HG03060 (cell line): Measurements from ENCODE around the gene WNT7A.
"Not testable (repeated sequence)": the region's sequence is repeated elsewhere in the genome, so short reads cannot be mapped to it uniquely, and the experiment has no call there.

Source experiments
- ATAC-seq: cut with Tn5 transposase; IDR thresholded peaks from one replicate; pipeline ENCODE4 v1.9.1; 2021; ENCODE audit warnings: low read depth, moderate number of reproducible peaks; ENCODE audit not compliant: unreplicated experiment

WNT7A gene

GRCh38 chr3:13867732-13868131 lies 12.1 kb downstream of the WNT7A start:
- ATAC-seq: no peak

DNA sequence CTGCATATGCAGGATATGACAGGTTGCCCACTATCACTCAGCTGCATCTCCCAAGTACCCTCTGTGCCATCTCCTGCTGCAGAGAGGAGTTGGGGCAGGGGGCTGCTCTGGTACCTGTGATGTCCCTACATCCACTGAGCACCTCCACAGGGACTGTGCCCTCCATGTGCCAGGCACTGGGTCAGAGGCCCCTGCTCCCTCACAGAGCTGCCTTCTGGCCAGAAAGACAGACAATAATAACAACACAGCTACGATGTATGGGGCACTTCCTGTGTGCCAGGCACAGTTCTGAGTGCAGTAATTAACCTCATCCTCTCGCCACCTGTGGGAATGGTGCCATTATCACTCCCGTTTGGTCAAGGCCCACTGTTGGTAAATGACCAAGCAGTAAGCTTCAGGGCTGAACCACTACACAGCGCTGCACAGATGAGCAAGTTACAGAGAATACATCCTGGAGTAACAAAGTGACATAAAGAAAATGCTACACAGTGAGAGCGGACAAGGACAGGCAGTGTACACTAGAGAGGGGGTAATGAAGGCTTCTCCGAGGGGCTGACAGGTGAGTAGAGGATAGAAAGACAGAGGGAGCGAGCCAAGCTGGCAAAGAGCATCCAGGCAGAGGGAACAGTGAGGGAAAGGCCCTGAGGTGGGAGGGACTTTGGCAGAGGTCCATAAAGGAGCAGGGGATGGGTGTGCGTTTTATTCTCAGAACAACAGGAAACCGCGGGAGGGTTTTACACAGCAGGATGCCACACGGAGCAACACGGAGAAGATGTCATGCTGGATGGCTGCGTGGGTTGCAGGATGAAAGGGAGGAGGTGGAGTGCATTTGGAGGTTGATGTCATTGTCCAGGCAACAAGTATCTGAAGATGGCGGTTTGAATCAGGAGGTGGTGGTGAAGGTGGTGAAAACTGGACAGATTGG lies 13.6 kb downstream of the WNT7A start:
- no peak for ATAC-seq

- no peak for ATAC-seq
These were observed 14.3 kb downstream of the WNT7A start for GRCh38 chr3:13865581-13865980.

DNA sequence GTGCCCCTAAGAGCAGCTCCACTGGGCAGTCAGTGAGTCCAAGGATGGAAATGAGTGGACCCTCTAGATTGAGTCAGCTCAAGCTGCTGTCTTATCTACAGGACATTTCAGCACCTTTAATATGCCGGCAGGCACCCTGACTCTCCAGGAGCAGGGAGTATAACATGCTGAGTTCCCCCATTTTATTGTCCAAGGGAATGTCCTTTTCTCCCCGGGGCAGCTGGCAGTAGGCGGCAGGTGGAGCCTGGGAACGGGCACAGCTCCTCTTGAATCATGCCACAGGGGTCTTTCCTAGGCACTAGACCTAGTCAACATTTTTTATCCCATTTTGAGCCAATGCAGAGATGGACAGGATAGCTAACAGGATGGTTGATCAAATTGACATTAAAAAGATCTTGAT lies 14.8 kb downstream of the WNT7A start:
- no peak for ATAC-seq

DNA sequence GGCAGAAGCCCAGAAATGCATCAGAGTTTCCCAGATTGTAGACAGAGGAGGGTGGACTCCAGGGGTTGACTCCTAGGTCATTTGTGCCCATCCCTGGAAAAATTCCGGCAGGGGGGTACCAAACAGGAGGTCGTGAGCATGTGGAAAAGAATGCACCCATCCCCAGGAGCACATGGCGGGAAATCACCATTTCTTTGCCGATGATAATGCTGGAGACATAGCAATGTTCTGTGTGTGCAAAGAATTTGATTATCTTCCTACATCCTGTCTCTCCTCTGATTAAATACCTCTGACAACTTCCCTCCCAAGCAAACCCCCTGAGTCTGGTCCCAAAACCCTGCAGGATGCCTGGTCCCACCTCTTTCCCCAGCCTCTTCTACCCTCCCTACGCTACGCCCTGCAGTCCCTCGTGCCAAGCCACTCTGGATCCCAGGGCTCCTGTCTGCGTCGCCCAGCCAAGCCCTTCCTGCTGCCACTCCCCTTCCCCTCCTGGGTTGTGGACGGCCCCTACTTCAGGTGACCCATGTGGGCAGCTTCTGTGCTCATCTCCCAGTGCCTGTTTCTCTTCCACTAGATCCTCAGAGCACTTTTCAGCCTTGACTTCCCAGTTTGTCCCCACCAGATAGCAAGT lies 15.8 kb downstream of the WNT7A start:
- no peak for ATAC-seq

DNA sequence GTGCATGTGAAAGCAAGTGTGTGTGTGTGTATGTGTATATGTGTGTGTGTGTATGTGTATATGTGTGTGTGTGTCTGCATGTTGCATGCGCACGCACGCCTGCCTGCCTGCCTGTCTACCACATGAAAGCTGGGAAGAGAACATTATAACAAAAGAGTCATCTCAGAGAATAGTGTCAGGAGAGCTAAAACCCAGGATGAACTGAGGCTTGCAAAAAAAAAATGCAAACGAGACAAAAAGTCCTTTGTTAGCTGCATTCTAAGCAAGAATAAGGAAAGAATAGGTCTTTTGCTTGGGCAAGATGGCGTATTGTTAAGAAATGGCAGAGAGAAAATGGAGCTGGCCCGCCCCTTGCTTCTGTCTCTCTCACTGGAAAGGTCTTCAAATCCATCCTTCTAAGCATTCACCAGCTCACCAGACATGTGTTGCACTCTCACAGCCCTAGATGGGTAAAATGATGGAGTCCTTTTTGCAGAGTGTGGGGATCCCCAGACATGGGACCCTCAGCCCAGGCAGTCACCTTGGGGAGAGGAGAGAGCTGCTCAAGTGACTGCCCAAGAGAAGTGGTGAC lies 16.4 kb downstream of the WNT7A start:
- ATAC-seq: no peak

DNA sequence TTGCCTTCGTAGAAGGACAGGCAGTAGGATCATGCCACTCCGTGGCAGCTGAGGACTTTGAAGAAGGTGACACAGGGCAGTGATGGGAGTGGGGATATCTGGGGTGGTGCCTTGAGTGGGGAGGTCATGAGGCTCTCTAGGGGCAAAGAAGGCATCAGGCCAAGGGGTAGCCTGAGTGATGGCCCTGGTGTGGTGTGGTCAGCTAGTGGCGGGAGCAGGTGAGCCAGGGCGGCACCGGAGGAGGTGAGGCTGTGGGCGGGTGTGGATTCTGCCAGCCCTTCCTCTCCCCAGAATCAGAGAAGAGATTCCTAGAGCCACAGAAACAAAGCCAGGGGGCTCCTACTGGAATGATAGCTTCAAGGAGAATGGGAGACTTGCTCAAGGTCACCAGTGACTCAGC lies 18.4 kb downstream of the WNT7A start:
- no peak for ATAC-seq

GRCh38 chr3:13860001-13860400 lies 19.9 kb downstream of the WNT7A start:
- ATAC-seq: no peak

DNA sequence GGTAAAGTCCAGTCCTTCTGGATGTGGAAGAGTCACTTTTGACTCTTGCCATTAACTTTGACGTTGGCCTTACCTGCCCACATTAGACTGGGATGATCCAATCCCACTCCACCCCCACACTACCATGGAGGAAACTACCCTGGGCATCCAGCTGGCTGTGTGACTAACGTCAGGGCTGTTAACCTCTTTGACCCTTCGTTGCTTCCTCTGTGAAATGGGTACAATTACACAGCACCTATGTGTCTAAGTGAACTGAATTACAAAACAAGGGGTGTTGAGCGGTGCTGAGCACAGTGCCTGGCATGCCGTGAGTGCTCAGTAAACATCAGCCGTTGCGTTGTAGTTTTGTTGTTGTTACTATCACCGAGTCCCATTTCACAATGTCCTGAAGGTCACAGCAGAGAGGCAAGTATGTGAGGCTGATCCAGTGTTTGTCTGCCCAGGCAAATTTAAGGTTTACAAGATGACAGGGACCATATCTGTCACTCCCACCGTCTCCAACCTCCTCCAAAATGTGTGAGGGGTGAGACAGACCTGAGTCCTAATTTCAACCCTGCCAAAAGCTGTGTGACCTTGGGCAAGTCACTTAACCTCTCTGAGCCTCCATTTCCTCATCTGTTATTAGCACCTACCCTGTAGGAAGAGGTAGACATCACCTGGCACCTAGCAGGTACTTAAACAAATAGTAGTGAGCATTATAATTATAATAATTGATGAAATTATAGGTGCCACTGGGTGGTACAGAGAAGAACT lies 20.9 kb downstream of the WNT7A start:
- no peak for ATAC-seq

DNA sequence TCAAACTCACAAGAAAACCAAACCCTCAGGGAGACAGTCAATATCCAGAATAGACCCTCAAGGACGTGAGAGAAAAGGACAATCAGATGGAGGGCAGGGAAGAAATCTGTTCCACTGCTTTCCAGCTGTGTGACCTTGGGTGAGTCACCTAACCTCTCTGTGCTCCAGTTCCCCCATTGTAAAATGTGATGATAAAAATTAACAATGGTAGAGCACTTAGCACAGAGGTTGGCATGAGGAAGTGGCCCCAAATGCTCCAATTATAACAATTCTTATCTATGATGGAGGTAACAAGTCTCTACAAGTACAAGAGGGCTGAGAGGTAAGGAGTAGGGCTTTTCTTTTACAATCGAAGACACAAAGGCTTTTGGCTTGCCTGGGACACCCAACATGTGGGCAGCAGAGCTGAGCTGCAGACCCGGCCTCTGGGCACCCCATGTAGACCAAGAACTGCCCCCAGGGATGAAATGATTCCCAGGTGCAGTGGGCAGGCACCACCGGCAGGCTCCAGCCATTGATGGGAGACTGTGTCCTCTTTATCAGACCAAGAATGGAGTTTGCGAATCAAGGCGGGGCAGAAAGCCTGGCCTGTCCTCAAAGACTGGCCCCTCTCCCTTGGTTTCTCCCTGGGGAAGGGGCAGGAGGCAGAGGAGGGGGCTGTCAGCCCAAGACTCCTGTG lies 22.0 kb downstream of the WNT7A start:
- ATAC-seq: no peak

DNA sequence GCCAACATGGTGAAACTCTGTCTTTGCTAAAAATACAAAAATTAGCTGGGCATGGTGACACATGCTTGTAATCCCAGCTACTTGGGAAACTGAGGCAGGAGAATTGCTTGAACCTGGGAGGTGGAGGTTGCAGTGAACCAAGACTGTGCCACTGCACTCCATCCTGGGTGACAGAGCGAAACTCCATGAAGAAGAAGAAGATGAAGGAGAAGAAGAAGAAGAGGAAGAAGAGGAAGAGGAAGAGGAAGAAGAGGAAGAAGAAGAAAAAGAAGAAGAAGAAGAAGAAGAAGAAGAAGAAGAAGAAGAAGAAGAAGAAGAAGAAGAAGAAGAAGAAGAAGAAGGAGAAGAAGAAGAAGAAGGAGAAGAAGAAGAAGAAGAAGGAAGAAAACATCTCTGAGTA lies 23.2 kb downstream of the WNT7A start:
- ATAC-seq: not testable (repeated sequence)

GRCh38 chr3:13856006-13856405 lies 23.9 kb downstream of the WNT7A start:
- ATAC-seq: no peak

GRCh38 chr3:13854492-13854891 lies 25.4 kb downstream of the WNT7A start:
- no peak for ATAC-seq

DNA sequence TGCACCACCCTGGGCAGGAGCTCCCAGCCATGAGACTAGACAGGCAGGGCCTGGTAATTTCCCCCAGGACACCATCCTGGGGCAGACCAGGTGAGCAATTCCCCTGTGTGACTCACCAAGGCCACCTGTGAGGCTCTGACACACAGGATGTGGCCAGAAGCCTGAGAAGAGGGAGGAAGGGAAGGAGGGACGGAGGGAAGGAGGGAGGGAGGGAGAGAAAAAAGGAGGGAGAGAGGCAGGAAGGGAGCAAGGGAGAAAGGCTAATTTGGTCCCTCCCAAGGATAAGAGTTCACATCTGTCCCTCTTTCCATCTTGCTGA lies 25.9 kb downstream of the WNT7A start:
- no peak for ATAC-seq

- ATAC-seq: no peak
These were observed 26.5 kb downstream of the WNT7A start for GRCh38 chr3:13853256-13853977.

- ATAC-seq: no peak
These were observed 27.2 kb downstream of the WNT7A start for GRCh38 chr3:13852638-13853009.

DNA sequence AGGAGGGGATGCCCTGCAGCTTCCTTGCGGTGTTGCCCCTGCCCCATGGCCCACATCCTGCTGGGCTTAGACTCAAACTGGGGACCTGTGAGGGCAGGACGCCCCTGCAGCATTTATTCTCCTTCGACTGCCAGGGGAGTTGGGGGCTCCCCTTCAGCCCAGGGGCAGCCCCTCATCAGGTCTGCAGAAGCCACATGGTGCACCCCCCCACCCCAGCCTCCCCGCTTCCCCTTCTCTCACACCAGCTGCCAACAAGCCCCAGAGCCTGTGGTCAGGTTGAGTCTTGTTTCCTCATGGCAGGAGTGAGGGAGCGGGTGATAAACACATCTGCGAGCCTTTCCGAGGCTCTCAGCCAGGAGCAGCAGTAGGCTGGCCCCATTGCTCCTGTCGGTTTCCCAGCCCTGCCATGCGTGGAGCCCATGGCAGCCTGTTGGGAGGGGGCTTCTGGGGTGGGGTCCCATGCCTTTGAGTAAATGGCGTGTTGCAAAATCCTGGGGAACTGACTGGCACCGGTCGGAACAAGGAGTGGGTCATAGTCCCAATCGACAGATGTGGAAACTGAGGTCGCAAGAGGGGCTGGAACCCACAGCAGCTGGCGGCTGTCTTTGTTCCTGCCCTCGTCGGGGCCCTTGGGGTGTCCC lies 27.8 kb downstream of the WNT7A start:
- no peak for ATAC-seq

DNA sequence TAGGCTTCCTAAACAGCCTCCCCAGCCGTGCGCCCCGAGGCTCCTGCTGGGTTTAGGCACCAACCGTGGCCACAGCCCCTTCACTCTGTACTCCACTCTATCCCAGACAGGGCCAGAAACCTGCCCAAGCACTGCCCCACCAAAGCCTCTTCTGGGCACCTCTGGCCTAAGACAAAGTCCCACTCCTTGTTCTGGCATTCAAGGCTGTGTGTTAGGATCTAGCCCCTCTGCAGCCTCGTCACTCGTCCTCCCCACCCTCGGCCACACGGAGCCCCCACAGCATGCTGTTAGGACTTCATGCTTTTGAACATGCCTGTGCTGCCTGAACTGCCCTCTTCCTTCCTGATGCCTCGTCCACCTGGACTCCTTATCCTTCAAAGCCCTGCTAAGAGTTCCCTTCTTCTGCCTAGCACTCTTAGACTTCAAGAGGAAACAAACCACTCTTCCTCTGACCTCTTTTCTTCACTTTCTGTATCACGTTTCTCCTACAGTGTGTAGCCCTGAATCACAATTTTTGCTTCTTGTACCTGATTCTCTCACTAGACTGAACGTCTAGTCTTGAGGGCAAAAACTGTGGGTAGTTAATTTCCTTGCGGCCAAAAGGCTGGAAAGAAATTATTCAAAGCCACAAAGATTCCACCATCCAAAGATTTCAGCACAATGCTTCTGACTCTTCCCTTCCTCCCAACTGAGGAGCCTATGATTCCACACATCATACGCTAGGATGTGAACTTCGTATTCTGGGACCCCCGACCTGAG lies 28.6 kb downstream of the WNT7A start:
- no peak for ATAC-seq
